ENCODE results near the gene PRORP.
"Not testable (repeated sequence)": the region's sequence is repeated elsewhere in the genome, so short reads cannot be mapped to it uniquely, and the experiment has no call there.

The PRORP gene

GRCh38 chr14:35140718-35141581, 18.6 kb downstream of the PRORP start:
- H3K9me3 ChIP-seq (ENCODE audit: control insufficient read depth, low read length): no peaks in the 10 kb centered on the region
- H3K36me3 ChIP-seq (ENCODE audit: control insufficient read depth, insufficient read depth, low read length, severe bottlenecking): no peaks in the 10 kb centered on the region
- peak; percentile 77 for DNase-seq (ENCODE audit: low read depth)
- H3K4me3 ChIP-seq (ENCODE audit: low read length): no peak overlapping the region
- H3K4me1 ChIP-seq (ENCODE audit: control insufficient read depth, insufficient read depth, low read length): no peaks in the 10 kb centered on the region
- H3K27me3 ChIP-seq (replicated peaks; ENCODE audit: control insufficient read depth, insufficient read depth, low read length): no peaks in the 10 kb centered on the region
- no peak overlapping the region for H3K9ac ChIP-seq (ENCODE audit: low read length)

GRCh38 chr14:35144029-35144428, 21.7 kb downstream of the PRORP start:
- no peaks in the 10 kb centered on the region for H3K36me3 ChIP-seq (ENCODE audit: control insufficient read depth, insufficient read depth, low read length, severe bottlenecking)
- no peak for DNase-seq (ENCODE audit: low read depth)
- H3K9me3 ChIP-seq (ENCODE audit: control insufficient read depth, low read length): no peaks in the 10 kb centered on the region
- H3K4me3 ChIP-seq (ENCODE audit: low read length): no peak overlapping the region
- H3K9ac ChIP-seq (ENCODE audit: low read length): no peak overlapping the region
- no peaks in the 10 kb centered on the region for H3K4me1 ChIP-seq (ENCODE audit: control insufficient read depth, insufficient read depth, low read length)
- no peaks in the 10 kb centered on the region for H3K27me3 ChIP-seq (replicated peaks; ENCODE audit: control insufficient read depth, insufficient read depth, low read length)

- no peaks in the 10 kb centered on the region for H3K4me1 ChIP-seq (ENCODE audit: control insufficient read depth, insufficient read depth, low read length)
- H3K9me3 ChIP-seq (ENCODE audit: control insufficient read depth, low read length): no peaks in the 10 kb centered on the region
- H3K27me3 ChIP-seq (replicated peaks; ENCODE audit: control insufficient read depth, insufficient read depth, low read length): no peaks in the 10 kb centered on the region
- H3K4me3 ChIP-seq (ENCODE audit: low read length): no peak overlapping the region
- no peak for DNase-seq (ENCODE audit: low read depth)
- no peak overlapping the region for H3K9ac ChIP-seq (ENCODE audit: low read length)
- no peaks in the 10 kb centered on the region for H3K36me3 ChIP-seq (ENCODE audit: control insufficient read depth, insufficient read depth, low read length, severe bottlenecking)
Observed at GRCh38 chr14:35146711-35147149, 24.4 kb downstream of the PRORP start.

GRCh38 chr14:35147186-35147585, 24.8 kb downstream of the PRORP start:
- H3K9ac ChIP-seq (ENCODE audit: low read length): no peak overlapping the region
- DNase-seq (ENCODE audit: low read depth): no peak
- H3K4me3 ChIP-seq (ENCODE audit: low read length): no peak overlapping the region
- H3K4me1 ChIP-seq (ENCODE audit: control insufficient read depth, insufficient read depth, low read length): no peaks in the 10 kb centered on the region
- no peaks in the 10 kb centered on the region for H3K9me3 ChIP-seq (ENCODE audit: control insufficient read depth, low read length)
- H3K36me3 ChIP-seq (ENCODE audit: control insufficient read depth, insufficient read depth, low read length, severe bottlenecking): no peaks in the 10 kb centered on the region
- no peaks in the 10 kb centered on the region for H3K27me3 ChIP-seq (replicated peaks; ENCODE audit: control insufficient read depth, insufficient read depth, low read length)

GRCh38 chr14:35147711-35148110, 25.4 kb downstream of the PRORP start:
- Histone ChIP-seq H3K36me3 (ENCODE audit: control insufficient read depth, insufficient read depth, low read length, severe bottlenecking) (no peaks in the 10 kb centered on the region), H3K4me3 (ENCODE audit: low read length) (no peak overlapping the region), H3K27me3 (replicated peaks; ENCODE audit: control insufficient read depth, insufficient read depth, low read length) (no peaks in the 10 kb centered on the region), H3K9ac (ENCODE audit: low read length) (no peak overlapping the region), H3K9me3 (ENCODE audit: control insufficient read depth, low read length) (no peaks in the 10 kb centered on the region), H3K4me1 (ENCODE audit: control insufficient read depth, insufficient read depth, low read length) (no peaks in the 10 kb centered on the region)
- DNase-seq (ENCODE audit: low read depth): no peak

- Histone ChIP-seq H3K27me3 (replicated peaks; ENCODE audit: control insufficient read depth, insufficient read depth, low read length) (no peaks in the 10 kb centered on the region), H3K9me3 (ENCODE audit: control insufficient read depth, low read length) (no peaks in the 10 kb centered on the region), H3K4me3 (ENCODE audit: low read length) (no peak overlapping the region), H3K4me1 (ENCODE audit: control insufficient read depth, insufficient read depth, low read length) (no peaks in the 10 kb centered on the region), H3K9ac (ENCODE audit: low read length) (no peak overlapping the region), H3K36me3 (ENCODE audit: control insufficient read depth, insufficient read depth, low read length, severe bottlenecking) (no peaks in the 10 kb centered on the region)
- no peak for DNase-seq (ENCODE audit: low read depth)
Observed at GRCh38 chr14:35149239-35149638, 26.9 kb downstream of the PRORP start.

GRCh38 chr14:35152531-35152930, 30.2 kb downstream of the PRORP start:
- H3K36me3 ChIP-seq (ENCODE audit: control insufficient read depth, insufficient read depth, low read length, severe bottlenecking); H3K9me3 ChIP-seq (ENCODE audit: control insufficient read depth, low read length); H3K9ac ChIP-seq (ENCODE audit: low read length); H3K4me3 ChIP-seq (ENCODE audit: low read length); DNase-seq (ENCODE audit: low read depth); H3K27me3 ChIP-seq (replicated peaks; ENCODE audit: control insufficient read depth, insufficient read depth, low read length): not testable (repeated sequence)
- peaks cover 11% of the 10 kb centered on the region for H3K4me1 ChIP-seq (ENCODE audit: control insufficient read depth, insufficient read depth, low read length)

GRCh38 chr14:35154016-35154415, 31.7 kb downstream of the PRORP start:
- no peaks in the 10 kb centered on the region for H3K9me3 ChIP-seq (ENCODE audit: control insufficient read depth, low read length)
- no peak for DNase-seq (ENCODE audit: low read depth)
- no peak overlapping the region for H3K9ac ChIP-seq (ENCODE audit: low read length)
- no peak overlapping the region for H3K4me3 ChIP-seq (ENCODE audit: low read length)
- peaks cover 11% of the 10 kb centered on the region for H3K4me1 ChIP-seq (ENCODE audit: control insufficient read depth, insufficient read depth, low read length)
- H3K27me3 ChIP-seq (replicated peaks; ENCODE audit: control insufficient read depth, insufficient read depth, low read length): no peaks in the 10 kb centered on the region
- peaks cover 8% of the 10 kb centered on the region for H3K36me3 ChIP-seq (ENCODE audit: control insufficient read depth, insufficient read depth, low read length, severe bottlenecking)

GRCh38 chr14:35155962-35156361, 33.6 kb downstream of the PRORP start:
- H3K9ac ChIP-seq (ENCODE audit: low read length): peak overlapping the region; percentile 11
- peak overlapping the region; percentile 44 for H3K4me3 ChIP-seq (ENCODE audit: low read length)
- peaks cover 25% of the 10 kb centered on the region for H3K4me1 ChIP-seq (ENCODE audit: control insufficient read depth, insufficient read depth, low read length)
- peaks cover 12% of the 10 kb centered on the region for H3K36me3 ChIP-seq (ENCODE audit: control insufficient read depth, insufficient read depth, low read length, severe bottlenecking)
- peak; percentile 52 for DNase-seq (ENCODE audit: low read depth)
- no peaks in the 10 kb centered on the region for H3K27me3 ChIP-seq (replicated peaks; ENCODE audit: control insufficient read depth, insufficient read depth, low read length)
- H3K9me3 ChIP-seq (ENCODE audit: control insufficient read depth, low read length): no peaks in the 10 kb centered on the region

- H3K4me1 ChIP-seq (ENCODE audit: control insufficient read depth, insufficient read depth, low read length): peaks cover 25% of the 10 kb centered on the region
Observed at GRCh38 chr14:35158491-35158890, 36.1 kb downstream of the PRORP start.

GRCh38 chr14:35158951-35159653, 36.8 kb downstream of the PRORP start:
- H3K4me3 ChIP-seq (ENCODE audit: low read length): no peak overlapping the region
- H3K9me3 ChIP-seq (ENCODE audit: control insufficient read depth, low read length): no peaks in the 10 kb centered on the region
- H3K9ac ChIP-seq (ENCODE audit: low read length): no peak overlapping the region
- peaks cover 25% of the 10 kb centered on the region for H3K4me1 ChIP-seq (ENCODE audit: control insufficient read depth, insufficient read depth, low read length)
- H3K27me3 ChIP-seq (replicated peaks; ENCODE audit: control insufficient read depth, insufficient read depth, low read length): no peaks in the 10 kb centered on the region
- peaks cover 12% of the 10 kb centered on the region for H3K36me3 ChIP-seq (ENCODE audit: control insufficient read depth, insufficient read depth, low read length, severe bottlenecking)
- no peak for DNase-seq (ENCODE audit: low read depth)

More at GRCh38 chr14:35158491-35158890, 36.1 kb downstream of the PRORP start:
- Histone ChIP-seq H3K36me3 (ENCODE audit: control insufficient read depth, insufficient read depth, low read length, severe bottlenecking) (peaks cover 12% of the 10 kb centered on the region), H3K9ac (ENCODE audit: low read length) (no peak overlapping the region), H3K4me3 (ENCODE audit: low read length) (no peak overlapping the region), H3K27me3 (replicated peaks; ENCODE audit: control insufficient read depth, insufficient read depth, low read length) (no peaks in the 10 kb centered on the region), H3K9me3 (ENCODE audit: control insufficient read depth, low read length) (no peaks in the 10 kb centered on the region)
- no peak for DNase-seq (ENCODE audit: low read depth)

Data from adipocyte (in vitro differentiated cells).